Raji (cell line): ENCODE measurements around the gene TAF11L13.

ENCODE experiments used
- POLR2A ChIP-seq: IDR thresholded peaks from 2 replicates; pipeline ENCODE4 v1.6.1; 2011; ENCODE audit warnings: low read depth, low read length, control low read depth; ENCODE audit not compliant: insufficient read depth

The TAF11L13 gene

DNA sequence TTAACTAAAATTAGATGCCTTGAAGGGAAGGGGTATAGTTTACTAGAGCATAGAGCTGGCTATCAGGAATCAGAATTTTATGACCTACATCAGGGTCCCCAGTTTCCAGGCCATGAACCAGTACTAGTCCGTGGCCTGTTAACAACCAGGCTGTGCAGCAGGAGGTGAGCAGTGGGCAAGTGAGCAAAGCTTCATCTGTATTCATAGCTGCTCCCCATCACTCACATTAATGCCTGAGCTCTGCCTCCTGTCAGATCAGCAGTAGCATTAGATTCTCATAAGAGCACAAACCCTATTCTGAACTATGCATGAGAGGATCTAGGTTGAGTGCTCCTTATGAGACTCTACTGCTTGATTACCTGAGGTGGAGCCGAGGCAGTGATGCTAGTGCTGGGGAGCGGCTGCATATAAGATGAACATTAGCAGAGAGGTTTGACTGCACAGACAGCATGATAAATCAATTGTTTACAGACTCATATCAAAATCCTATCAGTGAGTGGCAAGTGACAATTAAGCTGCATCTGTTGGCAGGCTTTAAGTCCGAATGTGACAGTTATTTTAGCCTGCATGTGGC lies 47.0 kb downstream of the TAF11L13 start:
- TF ChIP-seq POLR2A = no peak

GRCh38 chr5:17679597-17680203 lies 47.8 kb downstream of the TAF11L13 start:
- no peak for TF ChIP-seq POLR2A

DNA sequence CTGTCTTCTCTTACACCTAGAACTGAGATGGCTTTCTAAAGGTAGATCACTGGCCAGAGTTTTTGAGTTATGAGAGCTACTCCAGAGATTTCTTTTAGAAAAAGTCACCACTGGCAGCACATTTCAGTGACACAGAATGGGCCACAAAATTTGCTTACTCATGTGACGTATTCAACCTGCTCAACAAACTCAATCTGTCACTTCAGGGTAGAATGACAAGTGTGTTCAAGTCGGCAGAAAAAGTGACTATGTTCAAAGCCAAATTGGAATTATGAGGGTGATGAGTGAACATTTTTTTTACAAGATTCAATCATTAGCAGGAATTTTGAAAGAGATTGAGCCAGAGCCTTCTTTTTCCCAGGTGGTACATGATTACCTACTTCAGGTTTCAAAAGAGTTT lies 48.8 kb downstream of the TAF11L13 start:
- no peak for TF ChIP-seq POLR2A
